K562 (cell line): ENCODE measurements around the gene LIX1. TPM values are rescaled to one million over a fixed set of nuclear protein-coding genes. Genes with fewer than 3 reads are reported as not detected.
A peak's percentile ranks its signal among the peaks of the same experiment; 100 is the strongest.

Experiments used
- BRD9 ChIP-seq: fragments of 450-650 bp; IDR thresholded peaks from 2 replicates; pipeline ENCODE4 v1.6.1; 2018; ENCODE audit warnings: low read depth; ENCODE audit not compliant: partially characterized antibody
- CHD4 ChIP-seq: fragments of 200-600 bp; sonication (generic); IDR thresholded peaks from 3 replicates; pipeline ENCODE4 v1.6.1; 2012; ENCODE audit warnings: low read depth, mild to moderate bottlenecking, mixed read lengths, low read length, inconsistent platforms; ENCODE audit not compliant: insufficient read depth, insufficient replicate concordance, poor library complexity, severe bottlenecking
- E2F3 ChIP-seq: fragments of 250-450 bp; sonication (Bioruptor Pico); IDR thresholded peaks from 2 replicates; pipeline ENCODE4 v1.4.0; 2020; ENCODE audit warnings: mild to moderate bottlenecking
- ELK1 ChIP-seq: sonication (generic); formaldehyde crosslinking; IDR thresholded peaks from 2 replicates; pipeline ENCODE4 v1.8.1; 2022; ENCODE audit warnings: missing genetic modification reagents
- ETV1 ChIP-seq: fragments of 450-650 bp; conservative IDR thresholded peaks from 2 replicates; pipeline ENCODE4 v1.6.1; 2016; ENCODE audit warnings: missing genetic modification characterization, control low read depth, low read depth, missing compliant biosample characterization
- FOS ChIP-seq: IDR thresholded peaks from 3 replicates; pipeline ENCODE4 v1.6.1; 2011; ENCODE audit not compliant: insufficient read length; ENCODE audit errors: extremely low read depth
- GMEB1 ChIP-seq: fragments of 250-450 bp; sonication (Bioruptor Pico); IDR thresholded peaks from 2 replicates; pipeline ENCODE4 v1.4.0; 2020; ENCODE audit warnings: mild to moderate bottlenecking
- HDAC1 ChIP-seq, 2 experiments: fragments of 450-650 bp; IDR thresholded peaks; 2 replicates each; pipeline ENCODE4 v1.6.1; 2016 to 2017; ENCODE audit warnings: inconsistent platforms in 1 of 2, mild to moderate bottlenecking in 1 of 2, moderate library complexity in 1 of 2
- MTA1 ChIP-seq: fragments of 450-650 bp; IDR thresholded peaks from 2 replicates; pipeline ENCODE4 v1.6.1; 2017; ENCODE audit warnings: borderline replicate concordance
- PTBP1 ChIP-seq: fragments of 200-400 bp; formaldehyde crosslinking; IDR thresholded peaks from 2 replicates; pipeline ENCODE4 v1.6.1; 2017; ENCODE audit warnings: low read depth, low read length
- SAFB2 ChIP-seq: fragments of 200-400 bp; formaldehyde crosslinking; IDR thresholded peaks from 2 replicates; pipeline ENCODE4 v1.6.1; 2018; ENCODE audit warnings: borderline replicate concordance, low read length, low read depth, moderate library complexity; ENCODE audit not compliant: severe bottlenecking
- TGIF2 ChIP-seq: sonication (generic); formaldehyde crosslinking; IDR thresholded peaks from 2 replicates; pipeline ENCODE4 v1.8.1; 2022; ENCODE audit warnings: mild to moderate bottlenecking, missing genetic modification reagents, moderate library complexity
- ZNF165 ChIP-seq: fragments of 250-450 bp; sonication (Bioruptor Pico); IDR thresholded peaks from 2 replicates; pipeline ENCODE4 v1.4.0; 2020; ENCODE audit warnings: borderline replicate concordance
- ZNF184 ChIP-seq: sonication (generic); formaldehyde crosslinking; IDR thresholded peaks from 2 replicates; pipeline ENCODE4 v1.5.0; 2020; ENCODE audit warnings: missing genetic modification reagents
- ZNF318 ChIP-seq, 2 experiments: fragments of 450-650 bp; IDR thresholded peaks; 2 replicates each; pipeline ENCODE4 v1.6.1; 2016; ENCODE audit warnings: mild to moderate bottlenecking in 2 of 2, borderline replicate concordance in 1 of 2, low read depth in 1 of 2, moderate library complexity in 1 of 2
- ZNF699 ChIP-seq: fragments of 250-450 bp; sonication (Bioruptor Pico); IDR thresholded peaks from 2 replicates; pipeline ENCODE4 v1.8.0; 2021; ENCODE audit warnings: mild to moderate bottlenecking, moderate library complexity; ENCODE audit not compliant: insufficient replicate concordance
- polyA plus RNA-seq, 8 experiments: library from polyadenylated mRNA; depleted of rRNA in 4 of 8; stranded (reverse) in 5 of 8; unstranded in 3 of 8; fragments of >200 nt; fragmentation: Nextera tagmentation in 2 of 8; fragmentation: Illumina TruSeq in 1 of 8; extraction: Ambion mirVana in 2 of 8; extraction: Trizol in 1 of 8; gene quantifications; 2 replicates each; pipeline versions ENCODE4 v1.2.1 to v1.2.3, GENCODE V29; 2011 to 2014; ENCODE audit warnings: inconsistent platforms in 1 of 8, missing spikeins in 1 of 8
- total RNA-seq, 7 experiments: library from RNA; depleted of rRNA in 6 of 7; stranded (reverse); fragments of >200 nt in 6 of 7; fragmentation: Illumina TruSeq in 2 of 7; extraction: Trizol in 2 of 7; gene quantifications; 2 replicates each; pipeline versions ENCODE4 v1.2.1 to v1.2.3, GENCODE V29; 2011 to 2021; ENCODE audit warnings: low replicate concordance in 1 of 7

The LIX1 gene
- total and polyA plus RNA-seq, 9 of the 15 experiments (the other 6 are each of a cell fraction or from before 2014, with no cell fraction given), result 0.01 to 0.18 TPM; not detected in 7

- TF ChIP-seq ZNF318 (IDR thresholded peaks at IDR 0.05; ENCODE audit: borderline replicate concordance in 1 of 2, low read depth in 1 of 2), result peak in 1 of 2 experiments; percentile 53; a peak in 1 of 4 replicates
- no peak for TF ChIP-seq ZNF184 (CRISPR knock-in tag)
- no peak for TF ChIP-seq ZNF165 (CRISPR knock-in tag)
- TF ChIP-seq GMEB1, result peak; percentile 45
- TF ChIP-seq MTA1, result no peak
- peak; percentile 44 for TF ChIP-seq BRD9
- TF ChIP-seq ETV1 (tag), result no peak; the same call in 1 of the 2 replicates
- TF ChIP-seq CHD4, result no peak
- no peak for TF ChIP-seq ELK1 (CRISPR knock-in tag)
- no peak for TF ChIP-seq E2F3 (CRISPR knock-in tag)
- no peak for TF ChIP-seq FOS
- TF ChIP-seq SAFB2, result no peak
- TF ChIP-seq ZNF699 (CRISPR knock-in tag), result no peak
- TF ChIP-seq PTBP1, result no peak
- peak in 1 of 2 experiments; percentile 57; a peak in 2 of 4 replicates for TF ChIP-seq HDAC1 (IDR thresholded peaks at IDR 0.05)
- TF ChIP-seq TGIF2 (CRISPR knock-in tag), result no peak
Measured at GRCh38 chr5:97183100-97183929, 40.9 kb upstream of the LIX1 start, which contains the start of gene RIOK2 (continued).
